Measurements from ENCODE around the gene FES. TPM values are rescaled to one million over a fixed set of nuclear protein-coding genes. Genes with fewer than 3 reads are reported as not detected.

The FES gene
- total RNA-seq, 2 experiments from 2014 or later: 3.2 to 3.3 TPM

- TF ChIP-seq EZH2phosphoT487 (IDR thresholded peaks at IDR 0.05; ENCODE audit: borderline replicate concordance, low read depth, low read length) (no peak), CTCF (conservative IDR thresholded peaks at IDR 0.05; ENCODE audit: low read length) (no peak)
- Histone ChIP-seq H3K27ac (ENCODE audit: low read depth, low read length, poor library complexity, severe bottlenecking) (no peak overlapping the region), H4K20me1 (ENCODE audit: insufficient read depth, low read length) (no peaks in the 10 kb centered on the region), H3K9me2 (ENCODE audit: insufficient read depth, low read length) (no peaks in the 10 kb centered on the region), H3K4me2 (ENCODE audit: low read length) (no peak overlapping the region), H3K4me3 (ENCODE audit: low read depth, low read length, poor library complexity, severe bottlenecking) (no peak overlapping the region), H3K79me2 (ENCODE audit: insufficient read depth, low read depth, low read length) (no peaks in the 10 kb centered on the region), H3K9me3 (ENCODE audit: low read length) (no peaks in the 10 kb centered on the region), H2AFZ (ENCODE audit: low read length) (no peak overlapping the region), H3K36me3 (ENCODE audit: insufficient read depth, low read length) (no peaks in the 10 kb centered on the region), H3K4me1 (ENCODE audit: insufficient read depth, low read length, poor library complexity, severe bottlenecking) (peaks cover 24% of the 10 kb centered on the region)
- ChIA-PET CTCF (ENCODE audit: unreplicated experiment) (no interaction called here), POLR2A (no interaction called here)
- no peak for DNase-seq (ENCODE audit: low spot score)
- no TSS peak for BruUV-seq (replicated peaks)
- intact Hi-C loops (cut with micrococcal nuclease; ENCODE audit: unreplicated experiment): no loop called here
Measured at GRCh38 chr15:90911906-90912769, 27.8 kb downstream of the FES start.

- no peak for DNase-seq (ENCODE audit: low spot score)
- no peaks in the 10 kb centered on the region for H3K9me3 ChIP-seq (ENCODE audit: low read length)
- H3K36me3 ChIP-seq (ENCODE audit: insufficient read depth, low read length): no peaks in the 10 kb centered on the region
- peaks cover 24% of the 10 kb centered on the region for H3K4me1 ChIP-seq (ENCODE audit: insufficient read depth, low read length, poor library complexity, severe bottlenecking)
- ChIA-PET POLR2A (no interaction called here), CTCF (ENCODE audit: unreplicated experiment) (no interaction called here)
- H3K9me2 ChIP-seq (ENCODE audit: insufficient read depth, low read length): no peaks in the 10 kb centered on the region
- H4K20me1 ChIP-seq (ENCODE audit: insufficient read depth, low read length): no peaks in the 10 kb centered on the region
- no peak overlapping the region for H2AFZ ChIP-seq (ENCODE audit: low read length)
- H3K79me2 ChIP-seq (ENCODE audit: insufficient read depth, low read depth, low read length): no peaks in the 10 kb centered on the region
- no peak overlapping the region for H3K4me3 ChIP-seq (ENCODE audit: low read depth, low read length, poor library complexity, severe bottlenecking)
- H3K4me2 ChIP-seq (ENCODE audit: low read length): no peak overlapping the region
- intact Hi-C loops (cut with micrococcal nuclease; ENCODE audit: unreplicated experiment): no loop called here
- TF ChIP-seq EZH2phosphoT487 (IDR thresholded peaks at IDR 0.05; ENCODE audit: borderline replicate concordance, low read depth, low read length): no peak
- TF ChIP-seq CTCF (conservative IDR thresholded peaks at IDR 0.05; ENCODE audit: low read length): no peak
- no peak overlapping the region for H3K27ac ChIP-seq (ENCODE audit: low read depth, low read length, poor library complexity, severe bottlenecking)
- no TSS peak for BruUV-seq (replicated peaks)
Measured at GRCh38 chr15:90912770-90913075, 28.4 kb downstream of the FES start.

DNA sequence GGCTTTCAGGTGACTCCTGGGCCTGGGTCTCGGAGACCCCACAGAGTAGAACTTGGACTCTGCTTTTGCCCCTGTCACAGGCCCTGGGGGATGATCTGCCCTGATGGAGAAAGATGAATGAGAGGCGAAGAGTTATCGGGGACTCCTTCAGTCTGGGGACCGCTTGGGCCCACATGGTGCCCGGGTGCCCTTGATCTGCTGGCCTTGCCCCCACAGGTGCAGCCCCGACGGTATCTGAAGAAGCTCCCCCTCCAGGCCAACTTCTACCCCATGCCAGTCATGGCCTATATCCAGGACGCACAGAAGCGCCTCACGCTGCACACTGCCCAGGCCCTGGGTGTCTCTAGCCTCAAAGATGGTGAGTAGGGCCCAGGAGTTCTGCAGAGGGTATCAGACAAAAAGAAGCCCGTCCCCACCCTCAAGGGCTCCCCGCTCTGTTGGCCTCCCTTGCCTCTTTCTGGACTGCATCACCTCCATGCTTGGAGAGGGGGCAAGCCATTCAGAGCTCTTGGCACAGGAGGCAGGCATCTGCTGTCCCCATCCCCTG is 29.2 kb downstream of the FES start:
- BruUV-seq (replicated peaks): no TSS peak
- Histone ChIP-seq H3K4me2 (ENCODE audit: low read length) (no peak overlapping the region), H3K4me1 (ENCODE audit: insufficient read depth, low read length, poor library complexity, severe bottlenecking) (peaks cover 24% of the 10 kb centered on the region), H3K4me3 (ENCODE audit: low read depth, low read length, poor library complexity, severe bottlenecking) (no peak overlapping the region), H3K36me3 (ENCODE audit: insufficient read depth, low read length) (no peaks in the 10 kb centered on the region), H2AFZ (ENCODE audit: low read length) (no peak overlapping the region), H3K9me3 (ENCODE audit: low read length) (no peaks in the 10 kb centered on the region), H4K20me1 (ENCODE audit: insufficient read depth, low read length) (no peaks in the 10 kb centered on the region), H3K9me2 (ENCODE audit: insufficient read depth, low read length) (no peaks in the 10 kb centered on the region), H3K79me2 (ENCODE audit: insufficient read depth, low read depth, low read length) (no peaks in the 10 kb centered on the region), H3K27ac (ENCODE audit: low read depth, low read length, poor library complexity, severe bottlenecking) (no peak overlapping the region)
- no peak for DNase-seq (ENCODE audit: low spot score)
- CTCF ChIA-PET (ENCODE audit: unreplicated experiment): no interaction called here
- intact Hi-C loops (cut with micrococcal nuclease; ENCODE audit: unreplicated experiment): no loop called here
- TF ChIP-seq EZH2phosphoT487 (IDR thresholded peaks at IDR 0.05; ENCODE audit: borderline replicate concordance, low read depth, low read length) (no peak), CTCF (conservative IDR thresholded peaks at IDR 0.05; ENCODE audit: low read length) (no peak)
- POLR2A ChIA-PET: interaction anchor here (1.0 kb wide), 1 partner anchor 10 kb away, joined by 3 read pairs; the partner anchor contains the start of gene MAN2A2

All from OCI-LY7 (cell line).